GM12875 (cell line): Measurements from ENCODE around the gene SETD9.

ENCODE experiments used
- H3K4me3 ChIP-seq: one replicate; pipeline ENCODE4 v1.5.1; 2011; ENCODE audit warnings: low read depth, low read length, control low read depth
- TF ChIP-seq, protein P1 (sequence below): IDR thresholded peaks from 2 replicates; pipeline ENCODE4 v1.5.1; 2011; ENCODE audit warnings: low read depth, mild to moderate bottlenecking, control low read depth, inconsistent platforms, low read length, moderate library complexity, borderline replicate concordance; ENCODE audit not compliant: insufficient read depth

Gene SETD9

DNA sequence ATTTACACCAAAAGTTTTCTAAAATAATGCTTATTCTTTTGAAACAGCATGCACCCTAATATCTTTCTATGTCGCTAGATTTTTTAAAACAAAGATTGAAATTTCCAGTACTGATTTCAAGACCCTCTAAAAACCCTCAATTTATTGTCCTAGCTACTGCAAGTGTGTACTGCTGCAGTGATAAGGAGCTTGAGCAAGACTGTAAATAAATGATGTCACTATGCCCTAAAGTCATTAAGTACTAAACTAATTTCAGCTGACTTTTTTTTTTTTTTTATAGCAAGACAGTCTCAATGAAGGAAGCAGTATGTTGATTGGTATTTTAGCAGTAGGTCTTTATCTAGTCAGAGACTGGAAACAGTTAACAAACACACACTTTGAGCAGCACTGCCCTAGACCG, 54.8 kb downstream of the SETD9 start:
- H3K4me3 ChIP-seq = no peak overlapping the region
- TF ChIP-seq, protein P1, sequence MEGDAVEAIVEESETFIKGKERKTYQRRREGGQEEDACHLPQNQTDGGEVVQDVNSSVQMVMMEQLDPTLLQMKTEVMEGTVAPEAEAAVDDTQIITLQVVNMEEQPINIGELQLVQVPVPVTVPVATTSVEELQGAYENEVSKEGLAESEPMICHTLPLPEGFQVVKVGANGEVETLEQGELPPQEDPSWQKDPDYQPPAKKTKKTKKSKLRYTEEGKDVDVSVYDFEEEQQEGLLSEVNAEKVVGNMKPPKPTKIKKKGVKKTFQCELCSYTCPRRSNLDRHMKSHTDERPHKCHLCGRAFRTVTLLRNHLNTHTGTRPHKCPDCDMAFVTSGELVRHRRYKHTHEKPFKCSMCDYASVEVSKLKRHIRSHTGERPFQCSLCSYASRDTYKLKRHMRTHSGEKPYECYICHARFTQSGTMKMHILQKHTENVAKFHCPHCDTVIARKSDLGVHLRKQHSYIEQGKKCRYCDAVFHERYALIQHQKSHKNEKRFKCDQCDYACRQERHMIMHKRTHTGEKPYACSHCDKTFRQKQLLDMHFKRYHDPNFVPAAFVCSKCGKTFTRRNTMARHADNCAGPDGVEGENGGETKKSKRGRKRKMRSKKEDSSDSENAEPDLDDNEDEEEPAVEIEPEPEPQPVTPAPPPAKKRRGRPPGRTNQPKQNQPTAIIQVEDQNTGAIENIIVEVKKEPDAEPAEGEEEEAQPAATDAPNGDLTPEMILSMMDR = no peak
